ENCODE results near the gene RNF148.

Gene RNF148

GRCh38 chr7:122663733-122664132, 39.0 kb downstream of the RNF148 start:
- TF ChIP-seq POLR2AphosphoS5 (IDR thresholded peaks at IDR 0.05; ENCODE audit: low read depth): no peak
- TF ChIP-seq GABPA (IDR thresholded peaks at IDR 0.05; ENCODE audit: low read depth): no peak
- no peak for TF ChIP-seq SPI1 (IDR thresholded peaks at IDR 0.05; ENCODE audit: borderline replicate concordance, low read depth)
- no peak for TF ChIP-seq REST (IDR thresholded peaks at IDR 0.05; ENCODE audit: insufficient replicate concordance, low read depth)
- TF ChIP-seq, protein P1, sequence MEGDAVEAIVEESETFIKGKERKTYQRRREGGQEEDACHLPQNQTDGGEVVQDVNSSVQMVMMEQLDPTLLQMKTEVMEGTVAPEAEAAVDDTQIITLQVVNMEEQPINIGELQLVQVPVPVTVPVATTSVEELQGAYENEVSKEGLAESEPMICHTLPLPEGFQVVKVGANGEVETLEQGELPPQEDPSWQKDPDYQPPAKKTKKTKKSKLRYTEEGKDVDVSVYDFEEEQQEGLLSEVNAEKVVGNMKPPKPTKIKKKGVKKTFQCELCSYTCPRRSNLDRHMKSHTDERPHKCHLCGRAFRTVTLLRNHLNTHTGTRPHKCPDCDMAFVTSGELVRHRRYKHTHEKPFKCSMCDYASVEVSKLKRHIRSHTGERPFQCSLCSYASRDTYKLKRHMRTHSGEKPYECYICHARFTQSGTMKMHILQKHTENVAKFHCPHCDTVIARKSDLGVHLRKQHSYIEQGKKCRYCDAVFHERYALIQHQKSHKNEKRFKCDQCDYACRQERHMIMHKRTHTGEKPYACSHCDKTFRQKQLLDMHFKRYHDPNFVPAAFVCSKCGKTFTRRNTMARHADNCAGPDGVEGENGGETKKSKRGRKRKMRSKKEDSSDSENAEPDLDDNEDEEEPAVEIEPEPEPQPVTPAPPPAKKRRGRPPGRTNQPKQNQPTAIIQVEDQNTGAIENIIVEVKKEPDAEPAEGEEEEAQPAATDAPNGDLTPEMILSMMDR (IDR thresholded peaks at IDR 0.05; ENCODE audit: insufficient read depth, low read length): no peak
- no peaks in the 10 kb centered on the region for H3K27me3 ChIP-seq (ENCODE audit: insufficient read depth, poor library complexity, severe bottlenecking)
- H3K4me3 ChIP-seq (replicated peaks; ENCODE audit: insufficient read depth, low read length): no peak overlapping the region
- DNase-seq (ENCODE audit: low read depth in 1 of 2, low spot score in 1 of 2): no peak
- H3K27ac ChIP-seq (replicated peaks): no peak overlapping the region

GRCh38 chr7:122658856-122659255, 43.9 kb downstream of the RNF148 start:
- H3K27me3 ChIP-seq (ENCODE audit: insufficient read depth, poor library complexity, severe bottlenecking): no peaks in the 10 kb centered on the region
- no peak overlapping the region for H3K27ac ChIP-seq (replicated peaks)

DNA sequence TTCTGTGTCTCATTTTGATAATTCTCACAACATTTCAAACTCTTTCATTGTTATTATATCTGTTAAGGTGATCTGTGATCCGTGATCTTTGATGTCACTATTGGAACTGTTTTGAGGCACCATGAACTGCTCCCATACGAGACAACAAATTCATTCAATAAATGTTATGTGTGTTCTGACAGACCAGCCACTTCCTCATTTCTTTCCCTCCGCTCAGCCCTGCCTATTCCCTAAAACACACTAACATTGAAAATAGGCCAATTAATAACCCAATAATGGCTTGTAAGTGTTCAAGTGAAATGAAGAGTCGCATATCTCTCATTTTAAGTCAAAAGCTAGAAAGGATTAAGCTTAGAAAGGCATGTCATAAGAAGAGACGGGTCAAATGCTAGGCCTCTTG, 49.0 kb downstream of the RNF148 start:
- DNase-seq (ENCODE audit: low read depth in 1 of 2, low spot score in 1 of 2): no peak
- TF ChIP-seq, protein P1 (IDR thresholded peaks at IDR 0.05; ENCODE audit: insufficient read depth, low read length): no peak
- TF ChIP-seq SPI1 (IDR thresholded peaks at IDR 0.05; ENCODE audit: borderline replicate concordance, low read depth): peak; percentile 67; the same call in 1 of the 2 replicates
- Histone ChIP-seq H3K4me3 (replicated peaks; ENCODE audit: insufficient read depth, low read length) (no peak overlapping the region), H3K27ac (replicated peaks) (no peak overlapping the region), H3K27me3 (ENCODE audit: insufficient read depth, poor library complexity, severe bottlenecking) (no peaks in the 10 kb centered on the region)

More at GRCh38 chr7:122658856-122659255, 43.9 kb downstream of the RNF148 start:
- no peak for DNase-seq (ENCODE audit: low read depth in 1 of 2, low spot score in 1 of 2)
- TF ChIP-seq POLR2AphosphoS5 (IDR thresholded peaks at IDR 0.05; ENCODE audit: low read depth): no peak
- no peak for TF ChIP-seq SPI1 (IDR thresholded peaks at IDR 0.05; ENCODE audit: borderline replicate concordance, low read depth)
- no peak for TF ChIP-seq GABPA (IDR thresholded peaks at IDR 0.05; ENCODE audit: low read depth)
- no peak for TF ChIP-seq REST (IDR thresholded peaks at IDR 0.05; ENCODE audit: insufficient replicate concordance, low read depth)
- TF ChIP-seq, protein P1 (IDR thresholded peaks at IDR 0.05; ENCODE audit: insufficient read depth, low read length): no peak
- no peak overlapping the region for H3K4me3 ChIP-seq (replicated peaks; ENCODE audit: insufficient read depth, low read length)

DNA sequence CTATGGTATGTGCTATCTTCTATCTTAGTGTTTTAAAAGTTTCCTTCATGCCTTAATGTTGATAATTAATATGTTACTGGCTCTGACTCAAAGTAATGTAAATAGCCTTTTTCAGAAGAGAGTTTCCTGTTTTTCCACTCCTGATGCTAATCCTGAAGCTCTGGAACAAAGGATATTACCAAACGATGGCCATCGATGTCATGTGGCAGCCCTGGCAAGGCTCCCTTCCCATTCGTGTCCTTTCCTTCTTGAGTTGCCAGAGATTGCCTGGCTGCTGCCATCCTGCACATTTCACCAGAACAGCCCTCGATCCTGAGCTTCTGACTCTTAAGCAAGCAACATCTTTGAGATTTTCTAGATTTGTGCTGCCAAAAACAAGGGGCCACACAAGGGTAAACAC, 49.8 kb downstream of the RNF148 start:
- Histone ChIP-seq H3K27ac (replicated peaks) (no peak overlapping the region), H3K27me3 (ENCODE audit: insufficient read depth, poor library complexity, severe bottlenecking) (no peaks in the 10 kb centered on the region), H3K4me3 (replicated peaks; ENCODE audit: insufficient read depth, low read length) (no peak overlapping the region)
- TF ChIP-seq GABPA (IDR thresholded peaks at IDR 0.05; ENCODE audit: low read depth): no peak
- TF ChIP-seq POLR2AphosphoS5 (IDR thresholded peaks at IDR 0.05; ENCODE audit: low read depth): no peak
- no peak for TF ChIP-seq SPI1 (IDR thresholded peaks at IDR 0.05; ENCODE audit: borderline replicate concordance, low read depth)
- TF ChIP-seq REST (IDR thresholded peaks at IDR 0.05; ENCODE audit: insufficient replicate concordance, low read depth): no peak
- TF ChIP-seq, protein P1 (IDR thresholded peaks at IDR 0.05; ENCODE audit: insufficient read depth, low read length): no peak
- DNase-seq (ENCODE audit: low read depth in 1 of 2, low spot score in 1 of 2): no peak

Data from HL-60 (cell line).